PFSK-1 (cell line): ENCODE measurements around the gene CUX1.

Experiments used
- POLR2AphosphoS5 ChIP-seq: IDR thresholded peaks from 2 replicates; pipeline ENCODE4 v1.6.1; 2012; ENCODE audit warnings: low read depth, mild to moderate bottlenecking, control low read depth, low read length, moderate library complexity
- TAF1 ChIP-seq: IDR thresholded peaks from 2 replicates; pipeline ENCODE4 v1.6.1; 2012; ENCODE audit warnings: low read length, control low read depth, borderline replicate concordance; ENCODE audit not compliant: insufficient read depth
- TF ChIP-seq, protein P1 (sequence below), 2 experiments: IDR thresholded peaks; 2 replicates each; pipeline versions ENCODE4 v1.6.1 to v1.8.0; 2011 to 2012; ENCODE audit warnings: low read depth in 2 of 2, low read length in 2 of 2, control low read depth in 1 of 2, inconsistent platforms in 1 of 2, mild to moderate bottlenecking in 1 of 2, moderate library complexity in 1 of 2; ENCODE audit not compliant: insufficient read depth in 1 of 2

DNA sequence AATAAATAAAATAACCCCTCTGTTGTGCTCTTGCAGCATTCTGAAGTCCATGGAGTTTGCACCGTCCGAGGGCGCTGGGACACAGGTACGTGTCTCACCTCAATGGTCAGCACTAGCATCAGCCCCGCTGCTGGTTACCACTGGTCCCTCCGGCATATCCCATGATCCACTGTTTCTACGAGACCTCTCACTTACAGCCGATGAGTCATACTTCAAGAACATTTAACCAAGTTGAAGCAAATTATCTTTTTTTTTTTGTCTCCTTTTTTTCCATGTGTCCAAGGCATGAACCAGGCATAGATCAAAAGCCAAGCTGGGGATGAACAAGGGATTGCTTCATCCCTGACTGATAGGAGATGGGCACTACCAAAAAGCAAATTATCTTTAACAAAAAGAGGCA lies 376.4 kb downstream of the CUX1 start:
- TF ChIP-seq, protein P1, sequence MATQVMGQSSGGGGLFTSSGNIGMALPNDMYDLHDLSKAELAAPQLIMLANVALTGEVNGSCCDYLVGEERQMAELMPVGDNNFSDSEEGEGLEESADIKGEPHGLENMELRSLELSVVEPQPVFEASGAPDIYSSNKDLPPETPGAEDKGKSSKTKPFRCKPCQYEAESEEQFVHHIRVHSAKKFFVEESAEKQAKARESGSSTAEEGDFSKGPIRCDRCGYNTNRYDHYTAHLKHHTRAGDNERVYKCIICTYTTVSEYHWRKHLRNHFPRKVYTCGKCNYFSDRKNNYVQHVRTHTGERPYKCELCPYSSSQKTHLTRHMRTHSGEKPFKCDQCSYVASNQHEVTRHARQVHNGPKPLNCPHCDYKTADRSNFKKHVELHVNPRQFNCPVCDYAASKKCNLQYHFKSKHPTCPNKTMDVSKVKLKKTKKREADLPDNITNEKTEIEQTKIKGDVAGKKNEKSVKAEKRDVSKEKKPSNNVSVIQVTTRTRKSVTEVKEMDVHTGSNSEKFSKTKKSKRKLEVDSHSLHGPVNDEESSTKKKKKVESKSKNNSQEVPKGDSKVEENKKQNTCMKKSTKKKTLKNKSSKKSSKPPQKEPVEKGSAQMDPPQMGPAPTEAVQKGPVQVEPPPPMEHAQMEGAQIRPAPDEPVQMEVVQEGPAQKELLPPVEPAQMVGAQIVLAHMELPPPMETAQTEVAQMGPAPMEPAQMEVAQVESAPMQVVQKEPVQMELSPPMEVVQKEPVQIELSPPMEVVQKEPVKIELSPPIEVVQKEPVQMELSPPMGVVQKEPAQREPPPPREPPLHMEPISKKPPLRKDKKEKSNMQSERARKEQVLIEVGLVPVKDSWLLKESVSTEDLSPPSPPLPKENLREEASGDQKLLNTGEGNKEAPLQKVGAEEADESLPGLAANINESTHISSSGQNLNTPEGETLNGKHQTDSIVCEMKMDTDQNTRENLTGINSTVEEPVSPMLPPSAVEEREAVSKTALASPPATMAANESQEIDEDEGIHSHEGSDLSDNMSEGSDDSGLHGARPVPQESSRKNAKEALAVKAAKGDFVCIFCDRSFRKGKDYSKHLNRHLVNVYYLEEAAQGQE (IDR thresholded peaks at IDR 0.05; ENCODE audit: insufficient read depth in 1 of 2, low read depth in 2 of 2, low read length in 2 of 2) = no peak
- TF ChIP-seq POLR2AphosphoS5 (no peak), TAF1 (no peak)
